ENCODE results near the gene SHROOM1.

SHROOM1 gene

DNA sequence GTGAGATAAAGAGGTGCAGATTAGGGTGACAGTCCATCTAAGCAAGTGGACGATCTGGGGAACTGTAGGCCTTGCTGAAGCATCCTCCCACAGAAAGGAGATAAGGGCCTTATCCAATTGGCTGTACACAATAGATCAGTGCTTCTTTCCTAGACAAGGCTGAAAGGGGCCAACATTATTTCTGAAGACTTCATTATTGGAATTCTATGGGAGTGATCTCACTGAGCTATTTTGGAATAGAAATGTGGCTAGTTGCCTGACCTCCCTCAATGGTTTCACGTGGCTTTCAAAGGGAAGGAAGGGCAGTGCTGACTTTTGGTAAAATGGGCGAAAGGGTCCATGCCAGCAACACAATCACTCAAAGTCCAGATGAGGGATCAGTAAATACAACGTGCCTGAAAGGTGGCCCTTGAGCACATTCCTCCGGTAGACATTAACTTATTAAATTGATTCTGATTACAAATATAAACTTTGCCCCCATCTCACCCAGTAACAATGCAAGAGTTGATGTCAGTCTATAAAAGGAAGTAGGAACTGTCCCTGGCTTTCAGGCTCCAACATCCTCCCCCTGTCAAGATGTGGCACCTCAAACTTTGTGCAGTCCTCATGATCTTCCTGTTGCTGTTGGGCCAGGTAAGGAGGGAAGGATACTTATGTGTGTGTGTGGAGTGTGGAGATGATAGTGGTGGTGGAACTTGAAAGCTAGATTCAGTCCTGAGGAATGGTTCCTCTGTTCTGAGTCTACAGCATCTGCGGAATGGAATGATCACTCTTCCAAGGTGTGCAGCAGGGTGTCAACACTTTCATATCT, 42.9 kb upstream of the SHROOM1 start, which contains the start of gene LEAP2:
Gene LEAP2, plus strand, starts transcription at position 550 of the 811 bp plus-strand sequence. Its CDS starts 27 bp downstream, at position 577.
- H3K27ac ChIP-seq, result no peak within 1 kb of the TSS
- no peaks in the 10 kb centered on the region for H3K27me3 ChIP-seq
- H3K4me3 ChIP-seq (ENCODE audit: low read depth in 1 of 2, low read length in 1 of 2), result no peak within 1 kb of the TSS
- peaks cover 44% of the 10 kb centered on the region for H3K36me3 ChIP-seq
- TF ChIP-seq, protein P1, sequence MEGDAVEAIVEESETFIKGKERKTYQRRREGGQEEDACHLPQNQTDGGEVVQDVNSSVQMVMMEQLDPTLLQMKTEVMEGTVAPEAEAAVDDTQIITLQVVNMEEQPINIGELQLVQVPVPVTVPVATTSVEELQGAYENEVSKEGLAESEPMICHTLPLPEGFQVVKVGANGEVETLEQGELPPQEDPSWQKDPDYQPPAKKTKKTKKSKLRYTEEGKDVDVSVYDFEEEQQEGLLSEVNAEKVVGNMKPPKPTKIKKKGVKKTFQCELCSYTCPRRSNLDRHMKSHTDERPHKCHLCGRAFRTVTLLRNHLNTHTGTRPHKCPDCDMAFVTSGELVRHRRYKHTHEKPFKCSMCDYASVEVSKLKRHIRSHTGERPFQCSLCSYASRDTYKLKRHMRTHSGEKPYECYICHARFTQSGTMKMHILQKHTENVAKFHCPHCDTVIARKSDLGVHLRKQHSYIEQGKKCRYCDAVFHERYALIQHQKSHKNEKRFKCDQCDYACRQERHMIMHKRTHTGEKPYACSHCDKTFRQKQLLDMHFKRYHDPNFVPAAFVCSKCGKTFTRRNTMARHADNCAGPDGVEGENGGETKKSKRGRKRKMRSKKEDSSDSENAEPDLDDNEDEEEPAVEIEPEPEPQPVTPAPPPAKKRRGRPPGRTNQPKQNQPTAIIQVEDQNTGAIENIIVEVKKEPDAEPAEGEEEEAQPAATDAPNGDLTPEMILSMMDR (IDR thresholded peaks at IDR 0.05), result no peak
- H3K4me1 ChIP-seq (ENCODE audit: control insufficient read depth in 1 of 2, insufficient read depth in 1 of 2, low read depth in 1 of 2, low read length in 1 of 2), result no peaks in the 10 kb centered on the region
- no peaks in the 10 kb centered on the region for H3K9me3 ChIP-seq

GRCh38 chr5:132872788-132873118, 42.3 kb upstream of the SHROOM1 start:
- no peaks in the 10 kb centered on the region for H3K9me3 ChIP-seq
- no peak overlapping the region for H3K27ac ChIP-seq
- H3K36me3 ChIP-seq, result peaks cover 42% of the 10 kb centered on the region
- no peaks in the 10 kb centered on the region for H3K4me1 ChIP-seq (ENCODE audit: control insufficient read depth in 1 of 2, insufficient read depth in 1 of 2, low read depth in 1 of 2, low read length in 1 of 2)
- TF ChIP-seq, protein P1 (IDR thresholded peaks at IDR 0.05), result no peak
- no peaks in the 10 kb centered on the region for H3K27me3 ChIP-seq
- H3K4me3 ChIP-seq (ENCODE audit: low read depth in 1 of 2, low read length in 1 of 2), result no peak overlapping the region

- H3K27ac ChIP-seq, result no peak overlapping the region
- TF ChIP-seq, protein P1 (IDR thresholded peaks at IDR 0.05), result no peak
- H3K36me3 ChIP-seq, result peaks cover 31% of the 10 kb centered on the region
- H3K4me3 ChIP-seq (ENCODE audit: low read depth in 1 of 2, low read length in 1 of 2), result no peak overlapping the region
- H3K27me3 ChIP-seq, result no peaks in the 10 kb centered on the region
- H3K9me3 ChIP-seq, result no peaks in the 10 kb centered on the region
- H3K4me1 ChIP-seq (ENCODE audit: control insufficient read depth in 1 of 2, insufficient read depth in 1 of 2, low read depth in 1 of 2, low read length in 1 of 2), result peaks cover 5 to 7% of the 10 kb centered on the region in 2 experiments
These were observed 41.2 kb upstream of the SHROOM1 start for GRCh38 chr5:132871459-132872284.

DNA sequence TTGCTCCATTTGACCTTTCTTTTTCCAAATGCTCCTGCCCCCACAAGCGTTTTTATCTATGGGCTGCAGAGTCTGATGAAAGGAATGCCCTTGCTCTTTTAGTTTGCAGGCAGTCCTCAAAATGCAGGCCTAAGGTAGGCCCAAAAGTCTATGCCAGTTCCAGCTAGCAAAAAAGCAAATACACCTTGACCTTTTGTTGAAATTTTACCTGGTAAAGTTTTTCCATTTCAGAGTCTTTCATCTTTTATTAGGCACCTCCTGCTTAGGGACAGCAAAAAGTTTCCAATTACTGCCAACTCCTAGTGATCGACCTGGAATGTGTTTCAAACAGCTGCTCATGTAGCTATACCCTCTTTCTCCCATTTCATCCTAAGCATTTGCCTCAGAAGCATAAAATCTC, 40.4 kb upstream of the SHROOM1 start:
- no peak overlapping the region for H3K27ac ChIP-seq
- no peaks in the 10 kb centered on the region for H3K27me3 ChIP-seq
- no peak overlapping the region for H3K4me3 ChIP-seq (ENCODE audit: low read depth in 1 of 2, low read length in 1 of 2)
- no peaks in the 10 kb centered on the region for H3K9me3 ChIP-seq
- TF ChIP-seq, protein P1 (IDR thresholded peaks at IDR 0.05), result no peak
- H3K36me3 ChIP-seq, result peaks cover 24% of the 10 kb centered on the region
- peaks cover 9 to 10% of the 10 kb centered on the region in 2 experiments for H3K4me1 ChIP-seq (ENCODE audit: control insufficient read depth in 1 of 2, insufficient read depth in 1 of 2, low read depth in 1 of 2, low read length in 1 of 2)

DNA sequence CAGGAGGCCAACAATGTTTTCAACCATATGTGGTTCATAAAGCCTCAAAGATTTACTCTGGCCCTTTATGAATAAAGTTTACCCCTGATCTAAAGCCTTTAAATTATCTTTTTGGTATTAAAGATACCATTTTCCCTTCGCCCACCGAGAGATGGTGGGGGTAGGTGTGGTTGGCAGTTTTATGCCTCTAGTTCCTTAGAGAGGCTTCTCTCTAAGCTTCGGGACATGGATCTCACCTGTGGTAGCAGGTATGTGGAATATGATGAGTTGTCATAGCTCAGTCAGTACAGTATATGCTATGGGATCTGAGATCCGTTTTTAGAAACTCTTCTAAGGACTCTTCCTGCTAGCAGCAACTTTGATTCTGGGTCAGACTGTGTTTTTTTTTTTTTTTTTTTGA, 38.3 kb upstream of the SHROOM1 start:
- no peak overlapping the region for H3K4me3 ChIP-seq (ENCODE audit: low read depth in 1 of 2, low read length in 1 of 2)
- TF ChIP-seq, protein P1 (IDR thresholded peaks at IDR 0.05), result no peak
- peaks cover 13 to 14% of the 10 kb centered on the region in 2 experiments for H3K4me1 ChIP-seq (ENCODE audit: control insufficient read depth in 1 of 2, insufficient read depth in 1 of 2, low read depth in 1 of 2, low read length in 1 of 2)
- H3K36me3 ChIP-seq, result peaks cover 15% of the 10 kb centered on the region
- H3K27ac ChIP-seq, result no peak overlapping the region
- H3K27me3 ChIP-seq, result peaks cover 5% of the 10 kb centered on the region
- no peaks in the 10 kb centered on the region for H3K9me3 ChIP-seq
